ENCODE results near the gene SPACDR.

DNA sequence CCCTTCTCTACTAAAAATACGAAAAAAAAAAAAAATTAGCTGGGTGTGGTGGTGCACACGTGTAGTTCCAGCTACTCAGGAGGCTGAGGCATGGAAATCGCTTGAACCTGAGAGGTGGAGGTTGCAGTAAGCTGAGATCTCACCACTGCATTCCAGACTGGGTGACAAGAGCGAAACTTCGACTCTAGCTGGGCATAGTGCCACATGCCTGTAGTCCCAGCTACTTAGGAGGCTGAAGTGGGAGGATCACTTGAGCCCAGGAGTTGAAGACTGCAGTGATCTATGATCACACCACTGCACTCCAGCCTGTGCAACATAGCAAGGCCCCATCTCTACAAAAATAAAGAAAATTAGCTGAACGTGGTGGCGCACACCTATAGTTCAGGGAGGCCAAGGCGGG is 1.2 kb upstream of the SPACDR start:
- TF ChIP-seq CREB1 (CRISPR knock-in tag; IDR thresholded peaks at IDR 0.05; ENCODE audit: low read depth) (no peak), EZH2phosphoT487 (IDR thresholded peaks at IDR 0.05; ENCODE audit: unreplicated experiment) (no peak), JUNB (IDR thresholded peaks at IDR 0.05; ENCODE audit: unreplicated experiment) (no peak), EZH2 (IDR thresholded peaks at IDR 0.05; ENCODE audit: low read depth, unreplicated experiment) (no peak), POLR2AphosphoS5 (IDR thresholded peaks at IDR 0.05; ENCODE audit: low read depth) (no peak), STAT1 (IDR thresholded peaks at IDR 0.05; ENCODE audit: unreplicated experiment) (no peak), ZNF114 (CRISPR knock-in tag; IDR thresholded peaks at IDR 0.05) (no peak), ZNF331 (CRISPR knock-in tag; IDR thresholded peaks at IDR 0.05; ENCODE audit: low read depth) (no peak)
- TF ChIP-seq, protein P1, sequence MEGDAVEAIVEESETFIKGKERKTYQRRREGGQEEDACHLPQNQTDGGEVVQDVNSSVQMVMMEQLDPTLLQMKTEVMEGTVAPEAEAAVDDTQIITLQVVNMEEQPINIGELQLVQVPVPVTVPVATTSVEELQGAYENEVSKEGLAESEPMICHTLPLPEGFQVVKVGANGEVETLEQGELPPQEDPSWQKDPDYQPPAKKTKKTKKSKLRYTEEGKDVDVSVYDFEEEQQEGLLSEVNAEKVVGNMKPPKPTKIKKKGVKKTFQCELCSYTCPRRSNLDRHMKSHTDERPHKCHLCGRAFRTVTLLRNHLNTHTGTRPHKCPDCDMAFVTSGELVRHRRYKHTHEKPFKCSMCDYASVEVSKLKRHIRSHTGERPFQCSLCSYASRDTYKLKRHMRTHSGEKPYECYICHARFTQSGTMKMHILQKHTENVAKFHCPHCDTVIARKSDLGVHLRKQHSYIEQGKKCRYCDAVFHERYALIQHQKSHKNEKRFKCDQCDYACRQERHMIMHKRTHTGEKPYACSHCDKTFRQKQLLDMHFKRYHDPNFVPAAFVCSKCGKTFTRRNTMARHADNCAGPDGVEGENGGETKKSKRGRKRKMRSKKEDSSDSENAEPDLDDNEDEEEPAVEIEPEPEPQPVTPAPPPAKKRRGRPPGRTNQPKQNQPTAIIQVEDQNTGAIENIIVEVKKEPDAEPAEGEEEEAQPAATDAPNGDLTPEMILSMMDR (conservative IDR thresholded peaks at IDR 0.05; ENCODE audit: low read depth in 2 of 2): no peak
- TF ChIP-seq, protein P2, sequence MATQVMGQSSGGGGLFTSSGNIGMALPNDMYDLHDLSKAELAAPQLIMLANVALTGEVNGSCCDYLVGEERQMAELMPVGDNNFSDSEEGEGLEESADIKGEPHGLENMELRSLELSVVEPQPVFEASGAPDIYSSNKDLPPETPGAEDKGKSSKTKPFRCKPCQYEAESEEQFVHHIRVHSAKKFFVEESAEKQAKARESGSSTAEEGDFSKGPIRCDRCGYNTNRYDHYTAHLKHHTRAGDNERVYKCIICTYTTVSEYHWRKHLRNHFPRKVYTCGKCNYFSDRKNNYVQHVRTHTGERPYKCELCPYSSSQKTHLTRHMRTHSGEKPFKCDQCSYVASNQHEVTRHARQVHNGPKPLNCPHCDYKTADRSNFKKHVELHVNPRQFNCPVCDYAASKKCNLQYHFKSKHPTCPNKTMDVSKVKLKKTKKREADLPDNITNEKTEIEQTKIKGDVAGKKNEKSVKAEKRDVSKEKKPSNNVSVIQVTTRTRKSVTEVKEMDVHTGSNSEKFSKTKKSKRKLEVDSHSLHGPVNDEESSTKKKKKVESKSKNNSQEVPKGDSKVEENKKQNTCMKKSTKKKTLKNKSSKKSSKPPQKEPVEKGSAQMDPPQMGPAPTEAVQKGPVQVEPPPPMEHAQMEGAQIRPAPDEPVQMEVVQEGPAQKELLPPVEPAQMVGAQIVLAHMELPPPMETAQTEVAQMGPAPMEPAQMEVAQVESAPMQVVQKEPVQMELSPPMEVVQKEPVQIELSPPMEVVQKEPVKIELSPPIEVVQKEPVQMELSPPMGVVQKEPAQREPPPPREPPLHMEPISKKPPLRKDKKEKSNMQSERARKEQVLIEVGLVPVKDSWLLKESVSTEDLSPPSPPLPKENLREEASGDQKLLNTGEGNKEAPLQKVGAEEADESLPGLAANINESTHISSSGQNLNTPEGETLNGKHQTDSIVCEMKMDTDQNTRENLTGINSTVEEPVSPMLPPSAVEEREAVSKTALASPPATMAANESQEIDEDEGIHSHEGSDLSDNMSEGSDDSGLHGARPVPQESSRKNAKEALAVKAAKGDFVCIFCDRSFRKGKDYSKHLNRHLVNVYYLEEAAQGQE (IDR thresholded peaks at IDR 0.05; ENCODE audit: unreplicated experiment): no peak
- TF ChIP-seq, protein P3, sequence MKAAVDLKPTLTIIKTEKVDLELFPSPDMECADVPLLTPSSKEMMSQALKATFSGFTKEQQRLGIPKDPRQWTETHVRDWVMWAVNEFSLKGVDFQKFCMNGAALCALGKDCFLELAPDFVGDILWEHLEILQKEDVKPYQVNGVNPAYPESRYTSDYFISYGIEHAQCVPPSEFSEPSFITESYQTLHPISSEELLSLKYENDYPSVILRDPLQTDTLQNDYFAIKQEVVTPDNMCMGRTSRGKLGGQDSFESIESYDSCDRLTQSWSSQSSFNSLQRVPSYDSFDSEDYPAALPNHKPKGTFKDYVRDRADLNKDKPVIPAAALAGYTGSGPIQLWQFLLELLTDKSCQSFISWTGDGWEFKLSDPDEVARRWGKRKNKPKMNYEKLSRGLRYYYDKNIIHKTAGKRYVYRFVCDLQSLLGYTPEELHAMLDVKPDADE (IDR thresholded peaks at IDR 0.05): no peak
- TF ChIP-seq, protein P4, sequence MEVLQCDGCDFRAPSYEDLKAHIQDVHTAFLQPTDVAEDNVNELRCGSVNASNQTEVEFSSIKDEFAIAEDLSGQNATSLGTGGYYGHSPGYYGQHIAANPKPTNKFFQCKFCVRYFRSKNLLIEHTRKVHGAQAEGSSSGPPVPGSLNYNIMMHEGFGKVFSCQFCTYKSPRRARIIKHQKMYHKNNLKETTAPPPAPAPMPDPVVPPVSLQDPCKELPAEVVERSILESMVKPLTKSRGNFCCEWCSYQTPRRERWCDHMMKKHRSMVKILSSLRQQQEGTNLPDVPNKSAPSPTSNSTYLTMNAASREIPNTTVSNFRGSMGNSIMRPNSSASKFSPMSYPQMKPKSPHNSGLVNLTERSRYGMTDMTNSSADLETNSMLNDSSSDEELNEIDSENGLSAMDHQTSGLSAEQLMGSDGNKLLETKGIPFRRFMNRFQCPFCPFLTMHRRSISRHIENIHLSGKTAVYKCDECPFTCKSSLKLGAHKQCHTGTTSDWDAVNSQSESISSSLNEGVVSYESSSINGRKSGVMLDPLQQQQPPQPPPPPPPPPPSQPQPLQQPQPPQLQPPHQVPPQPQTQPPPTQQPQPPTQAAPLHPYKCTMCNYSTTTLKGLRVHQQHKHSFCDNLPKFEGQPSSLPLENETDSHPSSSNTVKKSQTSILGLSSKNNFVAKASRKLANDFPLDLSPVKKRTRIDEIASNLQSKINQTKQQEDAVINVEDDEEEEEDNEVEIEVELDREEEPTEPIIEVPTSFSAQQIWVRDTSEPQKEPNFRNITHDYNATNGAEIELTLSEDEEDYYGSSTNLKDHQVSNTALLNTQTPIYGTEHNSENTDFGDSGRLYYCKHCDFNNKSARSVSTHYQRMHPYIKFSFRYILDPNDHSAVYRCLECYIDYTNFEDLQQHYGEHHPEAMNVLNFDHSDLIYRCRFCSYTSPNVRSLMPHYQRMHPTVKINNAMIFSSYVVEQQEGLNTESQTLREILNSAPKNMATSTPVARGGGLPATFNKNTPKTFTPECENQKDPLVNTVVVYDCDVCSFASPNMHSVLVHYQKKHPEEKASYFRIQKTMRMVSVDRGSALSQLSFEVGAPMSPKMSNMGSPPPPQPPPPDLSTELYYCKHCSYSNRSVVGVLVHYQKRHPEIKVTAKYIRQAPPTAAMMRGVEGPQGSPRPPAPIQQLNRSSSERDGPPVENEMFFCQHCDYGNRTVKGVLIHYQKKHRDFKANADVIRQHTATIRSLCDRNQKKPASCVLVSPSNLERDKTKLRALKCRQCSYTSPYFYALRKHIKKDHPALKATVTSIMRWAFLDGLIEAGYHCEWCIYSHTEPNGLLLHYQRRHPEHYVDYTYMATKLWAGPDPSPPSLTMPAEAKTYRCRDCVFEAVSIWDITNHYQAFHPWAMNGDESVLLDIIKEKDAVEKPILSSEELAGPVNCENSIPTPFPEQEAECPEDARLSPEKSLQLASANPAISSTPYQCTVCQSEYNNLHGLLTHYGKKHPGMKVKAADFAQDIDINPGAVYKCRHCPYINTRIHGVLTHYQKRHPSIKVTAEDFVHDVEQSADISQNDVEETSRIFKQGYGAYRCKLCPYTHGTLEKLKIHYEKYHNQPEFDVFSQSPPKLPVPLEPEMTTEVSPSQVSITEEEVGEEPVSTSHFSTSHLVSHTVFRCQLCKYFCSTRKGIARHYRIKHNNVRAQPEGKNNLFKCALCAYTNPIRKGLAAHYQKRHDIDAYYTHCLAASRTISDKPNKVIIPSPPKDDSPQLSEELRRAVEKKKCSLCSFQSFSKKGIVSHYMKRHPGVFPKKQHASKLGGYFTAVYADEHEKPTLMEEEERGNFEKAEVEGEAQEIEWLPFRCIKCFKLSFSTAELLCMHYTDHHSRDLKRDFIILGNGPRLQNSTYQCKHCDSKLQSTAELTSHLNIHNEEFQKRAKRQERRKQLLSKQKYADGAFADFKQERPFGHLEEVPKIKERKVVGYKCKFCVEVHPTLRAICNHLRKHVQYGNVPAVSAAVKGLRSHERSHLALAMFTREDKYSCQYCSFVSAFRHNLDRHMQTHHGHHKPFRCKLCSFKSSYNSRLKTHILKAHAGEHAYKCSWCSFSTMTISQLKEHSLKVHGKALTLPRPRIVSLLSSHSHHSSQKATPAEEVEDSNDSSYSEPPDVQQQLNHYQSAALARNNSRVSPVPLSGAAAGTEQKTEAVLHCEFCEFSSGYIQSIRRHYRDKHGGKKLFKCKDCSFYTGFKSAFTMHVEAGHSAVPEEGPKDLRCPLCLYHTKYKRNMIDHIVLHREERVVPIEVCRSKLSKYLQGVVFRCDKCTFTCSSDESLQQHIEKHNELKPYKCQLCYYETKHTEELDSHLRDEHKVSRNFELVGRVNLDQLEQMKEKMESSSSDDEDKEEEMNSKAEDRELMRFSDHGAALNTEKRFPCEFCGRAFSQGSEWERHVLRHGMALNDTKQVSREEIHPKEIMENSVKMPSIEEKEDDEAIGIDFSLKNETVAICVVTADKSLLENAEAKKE (CRISPR knock-in tag; IDR thresholded peaks at IDR 0.05): no peak

Measured in GM23338 (cell line).